Testis (tissue), 3 donors: ENCODE measurements around the gene LARGE1. TPM values are rescaled to one million over a fixed set of nuclear protein-coding genes. Genes with fewer than 3 reads are reported as not detected.
A peak's percentile ranks its signal among the peaks of the same experiment; 100 is the strongest.

ENCODE experiments used
- DNase-seq: peaks from one replicate; pipeline ENCODE4 v3.0.0-alpha.2; 2019
- H3K27ac ChIP-seq, 2 donors: fragments of 200-600 bp; sonication (generic); one replicate each; pipeline ENCODE4 v1.5.1; 2019
- H3K27me3 ChIP-seq: fragments of 200-600 bp; sonication (generic); one replicate; pipeline ENCODE4 v1.5.1; 2019
- H3K36me3 ChIP-seq: fragments of 200-600 bp; sonication (generic); one replicate; pipeline ENCODE4 v1.5.1; 2017; ENCODE audit warnings: low read depth; ENCODE audit errors: missing control alignments
- H3K4me1 ChIP-seq: fragments of 200-600 bp; sonication (generic); one replicate; pipeline ENCODE4 v1.5.1; 2019
- H3K4me3 ChIP-seq, 2 donors: fragments of 200-600 bp; sonication (generic); one replicate each; pipeline ENCODE4 v1.5.1; 2017 to 2019
- H3K9me3 ChIP-seq: fragments of 200-600 bp; sonication (generic); one replicate; pipeline ENCODE4 v1.5.1; 2017
- CTCF ChIP-seq, 3 experiments: fragments of 450-650 bp in 2 of 3; fragments of 200-600 bp in 1 of 3; sonication (generic) in 1 of 3; IDR thresholded peaks; one replicate each; pipeline ENCODE4 v1.5.1; 2016 to 2019; ENCODE audit warnings: antibody characterized with exemption in 3 of 3, mild to moderate bottlenecking in 2 of 3, moderate library complexity in 1 of 3
- POLR2A ChIP-seq: fragments of 450-650 bp; IDR thresholded peaks from one replicate; pipeline ENCODE4 v1.6.1; 2017; ENCODE audit warnings: antibody characterized with exemption, mild to moderate bottlenecking, moderate library complexity
- WGBS, 2 donors: methylation state at CpG; one replicate each; pipeline ENCODE4 v1.1.5; 2018; 5-methylcytosine and 5-hydroxymethylcytosine counted together
- intact Hi-C: fragments of 100-400 bp; cut with DNase I; formaldehyde crosslinking; loops from one replicate; pipeline ENCODE4 v1.15.1; 2023; ENCODE audit warnings: low total_unique reads
- polyA plus RNA-seq: library from polyadenylated mRNA; stranded (reverse); fragments of 350-450 nt; fragmentation: Illumina TruSeq; extraction: RNeasy Lipid Tissue Mini Kit (QIAGEN cat#74804); gene quantifications from one replicate; pipeline ENCODE4 v1.2.3, GENCODE V29; 2014; ENCODE audit warnings: low read depth, low replicate concordance; ENCODE audit not compliant: insufficient read depth
- total RNA-seq, 2 donors: library from RNA; depleted of rRNA; stranded (reverse); fragments of >200 nt; gene quantifications; one replicate each; pipeline ENCODE4 v1.2.3, GENCODE V29; 2016

LARGE1 gene
- total and polyA plus RNA-seq, 3 donors from 2014 or later, result 19.5 to 27.3 (median 21.8) TPM

GRCh38 chr22:33879796-33880195 is 40.5 kb downstream of the LARGE1 start:
- no peak overlapping the region for H3K4me3 ChIP-seq
- H3K4me1 ChIP-seq, result no peaks in the 10 kb centered on the region
- no peaks in the 10 kb centered on the region for H3K9me3 ChIP-seq
- H3K27ac ChIP-seq, result no peak overlapping the region
- H3K36me3 ChIP-seq, result no peaks in the 10 kb centered on the region
- no peak for DNase-seq
- 92 to 97% methylated on average over 4 of the region's 4 CpGs for WGBS, 2 donors
- TF ChIP-seq CTCF (IDR thresholded peaks at IDR 0.05) (no peak), POLR2A (no peak)
- intact Hi-C loops, result no loop called here
- H3K27me3 ChIP-seq, result no peaks in the 10 kb centered on the region

GRCh38 chr22:33875316-33875715 is 45.0 kb downstream of the LARGE1 start:
- no peaks in the 10 kb centered on the region for H3K27me3 ChIP-seq
- H3K4me1 ChIP-seq, result peaks cover 8% of the 10 kb centered on the region
- H3K36me3 ChIP-seq, result no peaks in the 10 kb centered on the region
- no peak overlapping the region for H3K4me3 ChIP-seq
- H3K27ac ChIP-seq, result no peak overlapping the region
- intact Hi-C loops, result no loop called here
- no peak for TF ChIP-seq POLR2A
- no peak for TF ChIP-seq CTCF (IDR thresholded peaks at IDR 0.05)
- no peaks in the 10 kb centered on the region for H3K9me3 ChIP-seq
- no peak for DNase-seq
- 88% methylated on average over 6 of the region's 6 CpGs; no CpG with 5 or more reads in 1 of the 2 donors for WGBS, 2 donors

- WGBS, 2 donors, result 86 to 89% methylated on average over 7 of the region's 7 CpGs
- TF ChIP-seq CTCF (IDR thresholded peaks at IDR 0.05) (no peak), POLR2A (no peak)
- Histone ChIP-seq H3K4me3 (no peak overlapping the region), H3K9me3 (no peaks in the 10 kb centered on the region), H3K27me3 (no peaks in the 10 kb centered on the region), H3K27ac (no peak overlapping the region), H3K36me3 (no peaks in the 10 kb centered on the region), H3K4me1 (peaks cover 8% of the 10 kb centered on the region)
- DNase-seq, result no peak
- intact Hi-C loops, result no loop called here
Measured at GRCh38 chr22:33874206-33874605, 46.1 kb downstream of the LARGE1 start.

- no peaks in the 10 kb centered on the region for H3K9me3 ChIP-seq
- TF ChIP-seq CTCF (IDR thresholded peaks at IDR 0.05) (no peak), POLR2A (no peak)
- DNase-seq, result no peak
- H3K27ac ChIP-seq, result no peak overlapping the region
- 76 to 85% methylated on average over 2 of the region's 2 CpGs for WGBS, 2 donors
- no peaks in the 10 kb centered on the region for H3K36me3 ChIP-seq
- no peak overlapping the region for H3K4me3 ChIP-seq
- H3K4me1 ChIP-seq, result peaks cover 8% of the 10 kb centered on the region
- intact Hi-C loops, result no loop called here
- H3K27me3 ChIP-seq, result no peaks in the 10 kb centered on the region
Measured at GRCh38 chr22:33873666-33874065, 46.6 kb downstream of the LARGE1 start.

GRCh38 chr22:33873186-33873585 is 47.1 kb downstream of the LARGE1 start:
- TF ChIP-seq POLR2A, result no peak
- no peak for TF ChIP-seq CTCF (IDR thresholded peaks at IDR 0.05)
- Histone ChIP-seq H3K9me3 (no peaks in the 10 kb centered on the region), H3K27ac (no peak overlapping the region), H3K4me3 (no peak overlapping the region), H3K36me3 (no peaks in the 10 kb centered on the region), H3K27me3 (no peaks in the 10 kb centered on the region), H3K4me1 (peaks cover 8% of the 10 kb centered on the region)
- 37% methylated on average over 13 to 14 of the region's 14 CpGs for WGBS, 2 donors
- intact Hi-C loops, result no loop called here
- DNase-seq, result peak; percentile 17
